Measurements from ENCODE around the gene TLE5.
"Not testable (repeated sequence)": the region's sequence is repeated elsewhere in the genome, so short reads cannot be mapped to it uniquely, and the experiment has no call there.

The TLE5 gene

DNA sequence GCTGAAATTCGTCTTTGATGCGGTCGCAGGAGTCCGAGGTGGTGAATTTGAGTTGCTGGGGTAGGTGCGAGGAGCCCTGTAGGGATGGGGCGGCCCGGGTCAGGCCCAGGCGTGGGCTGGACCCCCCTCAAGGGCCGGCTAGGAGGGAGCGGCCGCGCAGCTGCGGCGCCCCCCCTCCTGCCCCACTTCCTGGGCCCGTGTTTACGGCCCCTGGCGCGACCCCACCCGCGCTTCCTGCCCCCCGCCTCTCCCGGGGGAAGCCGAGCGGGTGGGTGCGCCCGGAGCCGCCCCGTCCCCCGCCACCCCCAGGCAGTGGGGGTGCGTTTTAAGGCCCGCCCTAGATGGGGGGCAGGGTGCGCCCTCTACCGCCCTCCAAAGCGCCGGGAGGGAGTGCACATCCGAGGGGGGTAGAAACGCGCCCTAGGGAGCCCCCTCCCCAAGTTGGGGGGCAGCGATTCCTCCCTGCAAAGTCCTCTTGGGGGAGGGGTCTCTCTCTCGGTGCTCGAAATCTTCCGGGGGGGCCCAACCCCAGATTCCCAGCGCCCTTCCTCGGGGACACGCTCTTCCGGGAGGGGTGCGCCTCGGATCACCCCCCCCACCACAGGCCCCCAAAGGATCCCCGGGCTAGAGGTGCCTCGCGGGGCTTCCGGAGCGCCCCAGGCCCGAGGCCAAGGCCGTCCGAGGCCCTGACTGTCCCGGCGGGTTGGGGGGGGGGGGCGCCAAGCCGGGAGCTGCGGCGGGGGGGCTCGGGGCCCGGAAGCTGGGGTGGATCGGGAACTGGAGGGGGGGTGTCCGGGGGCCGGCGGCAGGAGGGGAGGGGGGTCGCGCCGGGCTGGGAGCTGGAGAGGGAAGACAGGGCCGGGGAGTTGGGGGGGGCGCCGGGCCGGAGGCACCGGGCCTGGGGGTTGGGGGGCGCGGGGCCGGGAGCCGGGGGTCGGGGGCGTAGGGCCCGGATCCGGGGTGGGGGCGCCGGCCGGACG, 823 bp downstream of the TLE5 start:
- peak in 1 of 2 donors; percentile 41 for DNase-seq (ENCODE audit: low read depth in 2 of 2)

DNA sequence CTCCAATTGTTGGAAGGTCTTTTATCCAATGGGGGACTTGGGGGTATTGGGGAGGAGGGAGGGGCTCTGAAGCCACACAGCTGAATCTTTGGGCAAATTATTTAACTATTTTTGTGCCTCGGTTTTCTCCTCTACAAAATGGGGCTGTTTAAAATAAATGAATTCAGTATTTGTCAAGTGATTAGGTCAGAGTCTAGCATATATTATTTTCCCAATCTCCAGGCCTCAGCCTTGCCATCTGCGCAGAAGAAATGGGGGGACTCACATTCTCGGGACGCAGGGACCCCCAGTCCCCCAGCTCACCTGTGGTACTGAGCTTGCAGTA, 1.5 kb downstream of the TLE5 start:
- no peak for DNase-seq (ENCODE audit: low read depth in 2 of 2)

DNA sequence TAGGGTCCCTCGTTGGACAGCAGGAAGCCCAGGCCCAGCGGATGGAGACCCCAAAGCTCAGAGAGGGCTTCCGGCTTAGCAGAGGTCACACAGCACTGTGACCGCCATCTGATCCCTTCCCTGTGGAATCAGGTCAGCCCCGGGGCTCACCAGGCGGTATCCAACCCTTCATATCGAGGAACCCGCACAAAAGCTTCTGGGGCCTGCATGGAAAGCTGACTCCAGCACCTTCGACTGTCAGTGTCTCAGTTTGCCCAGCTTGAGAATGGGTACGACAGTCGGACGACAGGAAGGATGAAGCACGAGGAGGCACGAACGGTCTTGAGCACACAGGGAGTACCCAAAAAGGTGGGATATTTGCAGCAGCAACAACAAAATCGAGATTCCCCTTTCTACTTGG, 2.6 kb downstream of the TLE5 start:
- no peak for DNase-seq (ENCODE audit: low read depth in 2 of 2)

DNA sequence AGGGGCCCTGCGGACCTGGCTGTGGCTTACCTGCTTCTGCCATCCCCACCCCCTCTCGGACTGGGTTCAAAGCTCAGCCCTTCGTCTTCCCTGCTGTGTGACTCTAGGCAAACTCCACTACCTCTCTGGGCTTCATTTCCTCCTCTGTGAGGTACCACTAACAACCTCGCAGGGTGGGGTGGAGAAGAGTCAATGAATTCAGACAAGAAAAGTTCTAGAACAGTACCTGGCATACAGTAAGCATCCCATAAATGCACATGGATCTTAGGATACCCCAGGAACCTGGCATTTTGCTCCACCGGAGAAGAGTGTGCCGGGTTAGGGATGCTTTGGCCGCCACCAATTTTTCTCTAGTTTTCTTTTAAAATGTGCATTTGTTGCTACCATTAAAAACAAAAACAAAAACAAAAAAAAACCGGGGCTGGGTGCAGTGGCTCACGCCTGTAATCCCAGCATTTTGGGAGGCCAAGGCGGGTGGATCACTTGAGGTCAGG, 3.4 kb downstream of the TLE5 start:
- no peak for DNase-seq (ENCODE audit: low read depth in 2 of 2)

DNA sequence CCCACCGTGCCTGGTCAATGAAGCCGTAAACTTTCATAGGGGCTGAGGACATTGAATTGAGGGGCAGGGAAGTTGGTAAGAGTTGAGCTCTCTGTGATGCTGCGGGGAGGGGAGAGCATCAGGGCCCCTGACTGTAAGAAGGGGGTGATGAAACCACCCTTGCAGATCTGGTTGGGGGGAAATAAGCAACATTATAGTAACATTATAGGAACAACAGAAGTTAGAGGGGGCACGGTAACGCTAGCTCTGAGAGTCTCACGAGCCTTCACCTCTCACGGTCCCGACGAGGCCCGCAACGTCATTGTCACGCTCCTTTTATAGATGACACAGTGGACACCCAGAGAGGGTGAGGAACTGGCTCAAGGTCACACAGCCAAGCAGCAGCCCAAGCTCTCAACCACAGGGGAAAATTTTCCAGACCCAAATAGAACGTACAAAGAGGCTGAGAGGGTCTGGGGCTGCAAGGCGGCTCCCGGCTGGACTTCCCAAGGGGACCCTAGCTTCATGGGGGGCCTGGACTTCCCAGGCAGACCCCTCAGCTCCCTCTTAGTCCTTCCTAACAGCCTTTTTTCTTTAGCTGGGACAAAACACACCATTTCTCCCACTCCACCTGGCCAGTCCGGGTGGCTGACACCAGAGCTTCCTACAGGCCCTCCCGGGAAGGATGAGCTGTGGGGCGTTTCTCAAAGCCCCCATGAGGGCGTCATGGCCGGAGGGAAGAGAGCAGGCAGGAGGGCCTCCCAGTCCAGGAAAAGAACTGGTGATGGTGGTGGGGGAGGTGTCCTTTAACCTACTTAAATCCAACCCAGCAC, 4.1 kb downstream of the TLE5 start:
- DNase-seq (ENCODE audit: low read depth in 2 of 2) = no peak

DNA sequence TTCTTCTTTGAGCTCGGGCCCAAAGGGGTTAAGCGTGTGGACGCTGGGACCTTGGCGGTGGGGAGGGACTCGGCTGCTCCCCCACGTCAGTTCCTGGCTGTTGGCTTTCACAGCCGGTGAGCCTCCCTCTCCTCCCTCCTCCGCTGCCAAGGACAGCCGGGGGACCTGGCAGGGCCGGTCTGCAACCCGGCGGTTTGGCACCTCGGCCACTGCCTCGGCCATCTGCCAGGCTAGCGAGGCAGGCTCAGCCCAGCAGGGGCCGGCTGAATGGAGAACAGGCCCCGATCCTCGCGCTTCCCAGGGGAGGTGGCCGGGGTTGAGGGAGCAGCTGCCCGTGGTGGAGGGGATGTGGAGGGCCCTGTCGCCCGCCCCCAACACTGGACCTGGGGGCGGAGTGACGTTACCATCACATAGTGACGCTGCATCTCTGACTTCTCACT, 5.0 kb downstream of the TLE5 start:
- DNase-seq (ENCODE audit: low read depth in 2 of 2) = no peak

DNA sequence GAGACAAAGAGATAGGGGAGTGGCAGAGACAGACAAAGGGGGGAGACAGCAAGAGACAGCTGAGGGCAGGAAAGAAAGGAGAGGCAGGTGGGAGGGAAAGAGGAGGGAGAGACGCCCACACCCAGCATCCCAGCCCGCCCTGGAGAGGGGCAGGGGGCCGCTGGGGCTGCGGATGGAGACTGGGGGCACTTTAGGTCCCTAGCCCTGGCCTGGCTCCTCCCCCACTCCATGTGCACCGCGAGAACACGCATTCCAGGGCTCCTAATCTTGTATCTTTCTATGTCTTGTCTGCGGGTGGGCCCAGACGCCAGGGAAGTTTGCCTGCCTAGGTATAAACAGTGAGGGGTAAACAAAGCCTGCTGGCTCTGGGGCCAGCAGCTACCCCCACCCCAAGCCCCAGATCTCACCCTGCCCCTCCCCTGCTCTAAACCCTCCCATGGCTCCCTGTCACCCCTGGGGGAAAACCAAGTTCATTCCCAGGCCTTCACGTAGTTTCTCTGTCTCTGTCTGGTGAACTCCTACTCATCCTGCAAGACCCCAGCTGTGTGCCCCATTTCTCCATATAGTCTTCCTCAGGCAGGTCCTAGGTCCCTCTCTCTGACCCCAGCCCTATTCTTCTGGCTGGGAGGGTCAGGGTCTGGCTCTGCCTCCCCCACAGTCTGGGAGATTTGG, 5.7 kb downstream of the TLE5 start:
- no peak for DNase-seq (ENCODE audit: low read depth in 2 of 2)

DNA sequence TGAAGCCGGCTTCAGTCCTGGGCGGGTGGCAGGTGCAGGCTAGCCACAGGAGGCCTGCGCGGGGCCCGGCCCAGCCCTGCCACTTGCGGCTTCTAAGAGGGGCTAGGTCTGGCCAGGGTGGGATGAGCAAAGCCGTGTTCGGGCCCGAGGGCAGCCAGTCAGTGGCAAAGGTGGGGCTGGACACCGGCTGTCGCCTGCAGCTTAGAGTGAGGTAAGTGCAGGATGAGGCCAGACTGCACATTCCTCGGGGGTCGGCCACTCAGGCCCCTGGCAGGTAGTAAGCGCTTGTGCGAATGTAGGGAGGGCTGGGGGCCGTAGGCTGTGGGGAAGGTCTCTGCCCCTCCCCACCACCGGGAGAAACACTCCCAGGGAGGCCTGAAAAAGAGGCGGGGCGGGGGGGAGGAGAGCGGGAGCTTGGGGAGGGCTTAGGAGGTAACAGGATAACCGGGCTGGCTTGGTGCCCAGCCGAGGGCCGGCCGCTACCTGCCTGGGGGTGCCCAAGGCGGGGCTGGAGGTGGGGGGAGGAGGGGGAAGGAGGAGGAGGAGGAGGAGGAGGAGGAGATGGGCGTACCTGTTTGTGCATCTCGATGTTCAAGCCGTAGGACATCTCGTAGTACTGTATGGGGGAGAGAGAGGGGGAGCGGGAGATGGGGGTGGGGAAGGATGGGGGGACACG, 6.4 kb downstream of the TLE5 start:
- no peak for DNase-seq (ENCODE audit: low read depth in 2 of 2)

DNA sequence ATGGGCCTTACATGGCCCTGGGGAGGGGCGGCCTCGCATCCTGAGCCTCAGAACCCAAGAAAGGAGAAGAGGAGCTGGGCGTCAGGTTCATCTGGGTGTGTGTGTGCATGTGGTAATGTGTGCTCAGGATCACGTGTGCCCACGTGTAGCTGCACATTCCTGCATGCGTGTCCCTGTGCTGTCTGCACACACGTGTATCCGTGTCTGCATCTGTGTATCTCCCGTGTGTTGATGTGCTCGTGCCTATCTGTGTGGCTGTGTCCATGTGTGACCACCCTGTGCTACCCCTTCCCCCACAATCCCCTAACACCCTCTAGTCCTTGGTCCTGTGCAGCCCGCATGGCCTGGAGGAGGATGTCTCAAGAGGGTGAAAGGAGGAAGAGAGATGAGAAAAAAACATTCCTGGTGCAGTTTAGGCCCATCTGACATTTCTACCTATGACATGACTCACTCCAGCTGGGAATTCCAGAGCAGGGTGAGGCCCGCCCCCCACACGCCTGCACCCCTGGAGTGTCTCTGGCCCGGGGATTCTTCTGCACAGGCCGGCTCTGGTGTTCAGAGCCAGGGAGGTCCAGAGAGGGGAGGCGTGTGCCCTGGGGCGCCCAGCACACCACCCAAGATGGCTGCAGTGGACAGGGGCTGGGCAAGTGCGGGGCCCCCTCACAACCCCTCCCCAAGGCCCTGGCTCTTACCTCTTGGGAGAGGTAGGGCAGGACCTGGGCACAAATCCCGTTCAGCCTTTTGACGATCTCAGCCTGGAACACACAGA, 7.1 kb downstream of the TLE5 start:
- DNase-seq (ENCODE audit: low read depth in 2 of 2) = no peak

DNA sequence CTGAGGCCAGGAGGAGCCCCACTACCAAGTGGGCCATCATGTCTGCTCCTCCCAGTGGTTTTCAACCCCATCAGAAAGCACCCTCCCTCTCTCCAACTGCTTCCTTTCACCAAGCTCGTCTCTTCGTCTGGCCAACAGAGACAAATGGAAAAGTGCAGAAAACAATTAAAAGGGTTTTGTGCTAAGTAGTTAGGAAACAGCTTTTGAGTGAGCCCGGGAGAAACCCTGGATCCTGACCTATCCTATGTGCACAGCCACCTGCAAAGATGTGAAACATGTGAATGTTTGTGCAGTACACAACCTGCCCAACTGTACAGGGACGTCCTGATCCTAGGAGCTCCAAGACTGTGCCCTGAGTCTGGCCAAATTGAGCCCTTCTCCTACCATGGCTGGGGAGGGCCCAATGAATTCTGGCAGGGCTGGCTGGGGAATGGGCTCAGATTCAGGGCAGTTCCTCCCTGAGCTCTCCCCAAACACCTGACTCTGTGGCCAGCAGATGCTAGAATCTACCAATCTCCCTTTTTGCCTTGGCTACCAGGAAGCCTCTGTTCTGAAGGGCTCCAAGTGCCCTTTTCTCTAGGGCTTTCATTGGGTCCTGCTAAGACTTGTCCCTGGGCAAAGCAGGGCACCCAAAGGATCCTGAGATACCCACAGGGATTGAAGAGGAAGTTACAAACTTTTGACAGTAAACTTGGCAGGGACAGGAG, 7.9 kb downstream of the TLE5 start:
- no peak for DNase-seq (ENCODE audit: low read depth in 2 of 2)

DNA sequence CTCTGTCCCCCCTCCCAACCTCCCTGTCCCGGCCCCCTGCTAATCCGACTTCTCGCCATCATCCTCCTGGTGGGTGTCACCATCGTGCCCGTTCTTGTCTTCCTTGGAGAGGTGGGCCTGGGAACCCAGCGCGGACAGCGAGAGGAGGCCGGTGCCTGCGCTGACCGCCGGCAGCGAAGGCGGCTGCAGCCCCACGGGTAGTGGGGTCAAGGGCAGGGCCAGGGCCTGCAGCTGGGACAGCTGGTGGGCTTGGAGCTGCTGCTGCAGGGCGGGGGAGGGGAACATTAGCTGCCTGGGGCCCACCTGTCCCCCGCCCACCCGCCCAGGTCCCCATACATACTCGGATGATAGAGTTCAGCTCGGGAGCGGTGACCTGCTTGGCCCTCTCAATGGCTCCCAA, 8.5 kb downstream of the TLE5 start:
- DNase-seq (ENCODE audit: low read depth in 2 of 2) = no peak

DNA sequence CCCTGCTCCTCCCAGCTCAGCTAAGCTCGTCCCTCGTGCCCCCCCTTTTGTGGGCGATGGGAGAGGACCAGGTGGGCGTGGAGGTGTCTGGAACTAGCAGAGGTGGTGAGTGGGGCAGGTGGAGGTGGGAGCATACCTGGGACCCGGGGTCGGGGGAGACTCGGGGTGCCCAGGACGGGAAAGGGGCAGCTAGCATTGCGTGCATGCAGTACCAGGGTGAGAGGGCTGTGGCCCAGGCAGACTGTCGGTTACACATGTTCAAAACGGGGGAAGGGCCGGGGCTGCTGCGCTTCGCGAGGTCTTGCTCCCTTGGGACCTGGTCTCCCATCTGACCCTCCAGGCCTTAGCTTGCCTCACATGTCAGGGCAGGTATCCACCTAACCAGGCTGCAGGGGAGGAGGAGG, 9.1 kb downstream of the TLE5 start:
- DNase-seq (ENCODE audit: low read depth in 2 of 2) = no peak

DNA sequence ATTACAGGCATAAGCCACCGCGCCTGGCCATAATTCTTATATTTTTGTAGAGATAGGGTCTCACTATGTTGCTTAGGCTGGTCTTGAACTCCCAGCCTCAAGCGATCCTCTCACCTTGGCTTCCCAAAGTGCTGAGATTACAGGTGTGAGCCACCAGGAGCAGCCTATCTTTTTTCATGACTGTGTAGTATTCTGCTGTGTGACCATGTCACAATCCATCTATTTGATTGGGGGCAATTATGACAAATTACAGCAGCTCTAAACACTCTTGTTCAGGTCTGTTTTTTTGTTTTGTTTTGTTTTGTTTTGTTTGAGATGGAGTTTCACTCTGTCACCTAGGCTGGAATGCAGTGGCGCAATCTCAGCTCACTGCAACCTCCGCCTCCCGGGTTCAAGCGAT, 12.3 kb downstream of the TLE5 start:
- DNase-seq (ENCODE audit: low read depth in 2 of 2) = not testable (repeated sequence)

DNA sequence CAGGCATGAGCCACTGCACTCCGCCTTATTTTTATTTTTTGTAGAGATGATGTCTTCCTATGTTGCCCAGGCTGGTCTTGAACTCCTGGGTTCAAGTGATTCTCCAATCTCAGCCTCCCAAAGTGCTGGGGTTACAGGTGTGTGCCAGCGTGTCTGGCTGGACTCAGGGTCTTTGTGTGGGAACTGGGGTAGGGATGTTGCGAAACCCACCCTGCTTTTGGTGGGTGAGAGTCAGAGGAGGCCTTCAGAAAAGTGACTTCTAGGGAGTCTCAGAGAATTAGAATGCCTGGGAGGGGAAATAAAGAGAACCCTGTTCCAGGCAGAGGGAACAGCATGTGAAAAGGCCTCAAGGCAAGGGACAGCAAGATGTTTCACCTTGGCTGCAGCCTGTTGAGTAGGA, 13.2 kb downstream of the TLE5 start:
- no peak for DNase-seq (ENCODE audit: low read depth in 2 of 2)

DNA sequence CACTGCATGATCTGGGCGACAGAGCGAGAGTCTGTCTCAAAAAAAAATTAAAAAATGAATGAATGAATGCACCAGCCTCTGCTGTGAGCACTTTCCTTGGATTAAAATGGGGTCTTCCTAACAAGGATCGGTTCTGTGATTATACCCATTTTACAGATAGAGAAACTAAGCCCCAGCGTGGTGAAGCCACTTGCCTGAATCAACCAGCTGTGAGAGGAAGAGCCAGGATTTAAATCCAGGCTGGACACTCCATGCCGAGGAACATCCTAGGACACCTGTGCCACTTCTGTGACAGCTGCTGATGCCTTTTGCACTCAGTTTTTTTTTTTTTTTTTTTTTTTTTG, 14.1 kb downstream of the TLE5 start:
- DNase-seq (ENCODE audit: low read depth in 2 of 2) = no peak

DNA sequence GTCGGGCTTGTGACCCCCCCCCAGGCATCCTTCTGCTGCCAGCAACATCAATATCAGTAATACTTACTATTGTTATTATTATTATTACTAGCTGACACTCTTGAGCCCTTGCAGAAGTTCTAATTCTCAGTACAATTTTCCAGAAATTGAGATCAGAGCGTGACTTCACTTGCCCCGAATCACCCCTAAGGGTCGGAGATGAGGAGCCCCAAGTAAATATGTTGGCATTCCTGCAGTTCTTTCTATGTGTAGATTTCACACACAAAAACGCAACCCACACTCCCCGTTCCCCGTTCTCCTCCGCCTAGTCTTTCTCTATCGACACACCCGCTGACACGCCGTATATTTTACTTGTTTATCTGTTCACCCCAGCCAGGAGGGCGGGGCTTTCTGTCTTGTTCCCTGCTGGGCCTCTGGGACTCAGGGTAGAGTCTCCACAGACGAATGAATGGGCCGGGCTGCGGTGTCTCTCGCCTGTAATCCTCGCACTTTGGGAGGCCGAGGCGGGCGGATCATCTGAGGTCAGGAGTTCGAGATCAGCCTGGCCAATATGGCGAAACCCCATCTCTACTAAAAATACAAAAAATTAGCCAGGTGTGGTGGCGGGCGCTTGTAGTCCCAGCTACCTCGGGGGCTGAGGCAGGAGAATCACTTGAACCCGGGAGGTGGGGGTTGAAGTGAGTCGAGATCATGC, 14.7 kb downstream of the TLE5 start:
- DNase-seq (ENCODE audit: low read depth in 2 of 2) = peak in 1 of 2 donors; percentile 48

DNA sequence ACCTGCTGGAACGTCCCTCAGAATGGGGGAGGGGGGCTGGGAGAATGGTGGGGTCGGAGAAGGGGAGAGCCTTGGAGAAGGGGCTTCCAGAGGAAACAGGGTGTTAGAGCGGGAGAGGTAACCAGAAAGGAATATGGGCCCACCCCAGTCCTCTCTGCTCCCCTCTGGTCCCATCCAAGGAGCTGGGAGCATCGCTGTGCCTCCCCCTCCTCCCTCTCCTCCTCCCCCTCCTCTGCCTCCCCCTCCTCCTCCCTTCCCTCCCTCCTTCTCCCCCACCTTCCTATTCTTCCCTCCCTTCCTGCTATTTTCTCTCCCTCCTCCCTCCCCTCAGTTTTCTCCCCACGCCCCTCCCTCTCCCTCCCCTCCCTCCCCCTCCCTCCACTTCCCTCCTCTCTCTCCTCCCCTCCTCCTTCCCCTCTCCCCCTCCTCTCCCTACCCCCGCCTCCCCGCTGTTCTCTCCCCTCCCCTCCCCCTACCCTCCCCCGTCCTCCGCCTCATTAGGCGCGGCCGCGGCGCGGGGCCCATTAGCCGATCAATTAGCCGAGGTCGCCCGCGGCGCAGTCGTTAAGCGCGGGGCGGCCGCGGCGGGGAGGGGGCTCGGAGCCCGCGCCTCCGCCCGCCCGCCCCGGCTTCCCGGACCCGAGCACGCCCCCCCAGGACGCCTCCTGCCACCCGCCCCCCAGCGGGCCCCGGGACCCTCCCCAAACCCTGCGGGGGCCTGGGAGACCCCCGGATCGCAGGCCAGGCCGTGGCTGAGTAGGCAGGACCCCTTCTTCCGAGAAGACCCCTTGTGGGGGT, 15.4 kb downstream of the TLE5 start:
- DNase-seq (ENCODE audit: low read depth in 2 of 2) = no peak

DNA sequence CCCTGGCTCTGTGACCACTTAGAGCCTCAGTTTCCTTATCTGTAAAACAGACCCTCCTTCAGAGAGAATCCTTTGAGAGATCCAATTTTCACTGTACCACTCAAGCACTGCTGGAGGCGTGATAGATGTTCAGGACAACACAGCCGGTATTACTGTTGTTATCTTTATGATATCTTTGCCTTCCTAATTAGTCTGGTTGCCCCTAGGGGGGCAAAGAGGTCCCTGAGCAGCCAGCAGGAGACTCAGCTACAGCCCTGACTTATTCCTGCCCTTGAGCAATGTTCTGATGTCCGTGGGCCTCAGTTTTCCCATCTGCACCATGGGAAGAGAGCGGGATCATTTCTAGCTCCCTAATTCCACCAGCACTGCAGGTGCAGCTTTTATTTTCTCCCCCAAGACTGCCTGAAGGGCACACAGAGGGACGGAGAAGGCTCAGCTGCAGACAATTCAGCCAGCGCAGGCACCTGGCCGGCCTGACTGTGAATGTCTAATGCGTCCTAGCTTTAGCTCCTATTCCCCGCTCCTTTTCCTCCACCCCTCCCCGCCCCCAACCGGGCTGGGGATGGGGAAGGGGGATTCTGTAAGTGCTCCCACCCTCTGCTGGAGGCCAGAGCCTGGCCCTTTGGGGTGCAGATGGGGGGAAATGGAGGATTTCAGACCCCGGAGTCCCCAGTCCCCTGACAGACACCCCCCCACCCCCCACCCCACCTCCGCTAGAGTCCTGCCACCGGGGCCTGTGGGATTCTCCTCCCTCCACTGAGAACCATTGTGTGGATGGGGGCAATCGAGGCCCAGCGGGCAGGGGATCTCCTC, 16.2 kb downstream of the TLE5 start:
- DNase-seq (ENCODE audit: low read depth in 2 of 2) = no peak
